ENCODE measurements around the gene MAD1L1.

DNA sequence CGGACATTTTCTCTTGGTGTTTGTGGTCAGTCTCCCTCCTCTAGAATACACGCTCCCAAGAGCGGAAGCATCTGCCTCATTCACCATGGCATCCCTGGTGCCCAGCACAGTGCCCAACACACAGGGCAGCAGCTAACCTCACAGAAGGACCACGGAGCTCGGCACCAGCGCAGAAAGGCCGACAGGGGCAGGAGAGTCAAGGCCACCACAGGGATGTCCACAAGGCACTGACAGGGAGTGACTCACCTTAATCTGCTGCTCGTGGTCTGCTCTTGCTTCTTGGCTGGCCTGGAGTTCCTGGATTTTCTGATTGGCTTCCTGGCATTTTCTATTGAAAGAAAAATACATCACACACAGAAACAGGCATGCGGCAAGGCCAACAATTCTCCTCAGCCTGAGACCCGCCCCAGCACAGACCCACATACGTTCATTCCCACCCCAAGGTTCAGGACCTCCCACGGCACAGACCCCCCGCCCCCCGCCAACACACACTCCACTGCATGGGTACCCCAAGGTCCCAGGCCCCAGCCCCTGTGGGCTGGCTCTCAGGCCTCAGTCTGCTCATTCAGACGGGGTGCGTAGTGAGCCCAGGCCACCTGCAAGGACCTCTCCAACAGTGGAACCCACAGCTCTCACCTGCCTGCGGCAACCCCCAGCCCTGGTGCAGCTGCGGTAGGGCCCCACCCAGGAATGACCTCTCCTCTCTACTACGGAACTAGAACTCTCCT, 14.9 kb downstream of the MAD1L1 start:
- no peak for TF ChIP-seq POLR2A (IDR thresholded peaks at IDR 0.05)
- TF ChIP-seq, protein P1, sequence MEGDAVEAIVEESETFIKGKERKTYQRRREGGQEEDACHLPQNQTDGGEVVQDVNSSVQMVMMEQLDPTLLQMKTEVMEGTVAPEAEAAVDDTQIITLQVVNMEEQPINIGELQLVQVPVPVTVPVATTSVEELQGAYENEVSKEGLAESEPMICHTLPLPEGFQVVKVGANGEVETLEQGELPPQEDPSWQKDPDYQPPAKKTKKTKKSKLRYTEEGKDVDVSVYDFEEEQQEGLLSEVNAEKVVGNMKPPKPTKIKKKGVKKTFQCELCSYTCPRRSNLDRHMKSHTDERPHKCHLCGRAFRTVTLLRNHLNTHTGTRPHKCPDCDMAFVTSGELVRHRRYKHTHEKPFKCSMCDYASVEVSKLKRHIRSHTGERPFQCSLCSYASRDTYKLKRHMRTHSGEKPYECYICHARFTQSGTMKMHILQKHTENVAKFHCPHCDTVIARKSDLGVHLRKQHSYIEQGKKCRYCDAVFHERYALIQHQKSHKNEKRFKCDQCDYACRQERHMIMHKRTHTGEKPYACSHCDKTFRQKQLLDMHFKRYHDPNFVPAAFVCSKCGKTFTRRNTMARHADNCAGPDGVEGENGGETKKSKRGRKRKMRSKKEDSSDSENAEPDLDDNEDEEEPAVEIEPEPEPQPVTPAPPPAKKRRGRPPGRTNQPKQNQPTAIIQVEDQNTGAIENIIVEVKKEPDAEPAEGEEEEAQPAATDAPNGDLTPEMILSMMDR (IDR thresholded peaks at IDR 0.05), result no peak
- TF ChIP-seq EP300 (IDR thresholded peaks at IDR 0.05), result no peak
